ENCODE measurements around the gene L3MBTL3. TPM values are rescaled to one million over a fixed set of nuclear protein-coding genes. Genes with fewer than 3 reads are reported as not detected.
A peak's percentile ranks its signal among the peaks of the same experiment; 100 is the strongest.

The L3MBTL3 gene
- total RNA-seq, 1 experiment from 2014 or later = 13.7 TPM

- TF ChIP-seq EMX1 (CRISPR knock-in tag; IDR thresholded peaks at IDR 0.05) (no peak), OVOL2 (CRISPR knock-in tag; IDR thresholded peaks at IDR 0.05; ENCODE audit: borderline replicate concordance) (no peak), ARID4B (CRISPR knock-in tag; IDR thresholded peaks at IDR 0.05; ENCODE audit: borderline replicate concordance) (no peak), ZNF416 (CRISPR knock-in tag; IDR thresholded peaks at IDR 0.05) (no peak), ETV6 (CRISPR knock-in tag; IDR thresholded peaks at IDR 0.05) (no peak), USF2 (CRISPR knock-in tag; IDR thresholded peaks at IDR 0.05) (no peak), CREB1 (CRISPR knock-in tag; IDR thresholded peaks at IDR 0.05) (no peak), IRF1 (CRISPR knock-in tag; IDR thresholded peaks at IDR 0.05) (no peak), MXD4 (CRISPR knock-in tag; IDR thresholded peaks at IDR 0.05; ENCODE audit: borderline replicate concordance) (no peak), ZMAT4 (CRISPR knock-in tag; IDR thresholded peaks at IDR 0.05) (no peak), ZNF232 (CRISPR knock-in tag; IDR thresholded peaks at IDR 0.05) (no peak)
- ChIA-PET POLR2A (no interaction called here), CTCF (interaction anchor here (1.9 kb wide), 1 partner anchor 13 kb away, joined by 10 read pairs; no protein-coding TSS in a partner anchor)
- Mint-ChIP-seq H3K4me1 (peaks cover 17% of the 10 kb centered on the region), H3K36me3 (peaks cover 3% of the 10 kb centered on the region; the same call in 1 of the 2 replicates), H3K27me3 (ENCODE audit: low read depth) (no peaks in the 10 kb centered on the region), H3K27ac (no peak overlapping the region), H3K4me3 (no peak overlapping the region), H3K9me3 (no peaks in the 10 kb centered on the region)
- ATAC-seq = no peak
- no peak for DNase-seq (ENCODE audit: low spot score)
These were observed 15.6 kb downstream of the L3MBTL3 start for GRCh38 chr6:130033949-130034348.

- POLR2A ChIA-PET = no interaction called here
- Mint-ChIP-seq H3K9me3 (no peaks in the 10 kb centered on the region), H3K27ac (0 out of 2 replicates have a peak overlapping the region, but pooled peaks have one; percentile 58), H3K4me1 (peaks cover 17% of the 10 kb centered on the region), H3K36me3 (peaks cover 3% of the 10 kb centered on the region; the same call in 1 of the 2 replicates), H3K4me3 (no peak overlapping the region), H3K27me3 (ENCODE audit: low read depth) (no peaks in the 10 kb centered on the region)
- DNase-seq (ENCODE audit: low spot score) (no peak), ATAC-seq (no peak)
- TF ChIP-seq ZNF512 (CRISPR knock-in tag; IDR thresholded peaks at IDR 0.05; ENCODE audit: borderline replicate concordance) = no peak
- no peak for TF ChIP-seq ZSCAN18 (CRISPR knock-in tag; IDR thresholded peaks at IDR 0.05)
- TF ChIP-seq PREB (CRISPR knock-in tag; IDR thresholded peaks at IDR 0.05; ENCODE audit: borderline replicate concordance) = no peak
- no peak for TF ChIP-seq USF2 (CRISPR knock-in tag; IDR thresholded peaks at IDR 0.05)
- no peak for TF ChIP-seq PRRX2 (CRISPR knock-in tag; IDR thresholded peaks at IDR 0.05)
- CTCF ChIA-PET = interaction anchor here (1.9 kb wide), 1 partner anchor 13 kb away, joined by 10 read pairs; no protein-coding TSS in a partner anchor
These were observed 16.2 kb downstream of the L3MBTL3 start for GRCh38 chr6:130034378-130035146.
